ENCODE data around the gene MLLT1. TPM values are rescaled to one million over a fixed set of nuclear protein-coding genes. Genes with fewer than 3 reads are reported as not detected.
A peak's percentile ranks its signal among the peaks of the same experiment; 100 is the strongest.

MLLT1 gene
- total RNA-seq, 1 donor from 2014 or later = 5.6 TPM

DNA sequence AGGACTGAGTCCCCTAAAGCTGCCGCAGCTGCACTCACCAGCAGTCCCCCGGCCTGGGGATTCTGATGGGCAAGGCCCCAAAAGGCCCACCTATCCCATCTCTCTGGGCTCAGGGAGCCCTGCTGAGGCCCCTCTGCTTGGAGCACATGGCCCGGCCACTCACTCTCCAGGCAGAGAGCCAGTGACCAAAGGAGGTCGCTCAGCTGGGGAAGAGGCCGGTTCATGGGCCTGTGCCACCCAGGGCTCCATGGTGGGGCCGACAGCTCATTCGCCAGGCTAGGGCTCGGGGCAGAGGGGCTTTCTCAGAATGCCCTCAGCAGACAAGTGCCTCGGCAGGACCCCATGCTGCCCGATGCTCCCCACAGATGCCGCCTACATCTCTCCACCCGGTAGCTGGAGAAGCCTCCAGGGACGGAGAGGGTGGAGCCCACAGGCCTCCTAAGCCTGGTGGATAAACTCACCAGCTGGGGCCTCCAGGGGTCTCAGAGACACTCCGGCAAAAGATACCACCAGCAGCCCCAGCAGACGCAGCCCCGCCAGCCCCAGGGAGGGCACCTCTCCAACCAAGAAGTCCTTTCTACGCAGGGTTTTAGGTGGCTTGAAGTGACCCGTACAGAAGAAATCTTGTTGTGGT is 54.4 kb downstream of the MLLT1 start:
- H3K4me1 ChIP-seq = peaks cover 14% of the 10 kb centered on the region
- H3K79me2 ChIP-seq (ENCODE audit: low read depth) = peaks cover 30% of the 10 kb centered on the region
- Mint-ChIP-seq H3K27ac (no peak overlapping the region), H3K4me1 (peaks cover 22% of the 10 kb centered on the region), H3K36me3 (peaks cover 14% of the 10 kb centered on the region), H3K27me3 (ENCODE audit: insufficient read depth, low read depth) (peaks cover 5% of the 10 kb centered on the region), H3K9me3 (no peaks in the 10 kb centered on the region), H3K4me3 (no peak overlapping the region)
- no peak overlapping the region for H3K27ac ChIP-seq
- peaks cover 25% of the 10 kb centered on the region for H4K20me1 ChIP-seq (ENCODE audit: low read depth)
- H3K36me3 ChIP-seq = no peaks in the 10 kb centered on the region
- H3K9me3 ChIP-seq (ENCODE audit: low read depth) = no peaks in the 10 kb centered on the region
- H3K4me2 ChIP-seq = no peak overlapping the region
- H3K9ac ChIP-seq = no peak overlapping the region
- DNase-seq (ENCODE audit: low spot score) = no peak
- H3K27me3 ChIP-seq = no peaks in the 10 kb centered on the region
- TF ChIP-seq EZH2 (IDR thresholded peaks at IDR 0.05) (no peak), EZH2phosphoT487 (IDR thresholded peaks at IDR 0.05) (no peak), CTCF (IDR thresholded peaks at IDR 0.05) (no peak)
- no peak overlapping the region for H3K4me3 ChIP-seq
- no peaks in the 10 kb centered on the region for H3F3A ChIP-seq (ENCODE audit: low read depth)
- H2AFZ ChIP-seq (replicated peaks) = no peak overlapping the region

- Mint-ChIP-seq H3K4me3 (no peak overlapping the region), H3K27ac (no peak overlapping the region), H3K27me3 (ENCODE audit: insufficient read depth, low read depth) (peaks cover 5% of the 10 kb centered on the region), H3K9me3 (no peaks in the 10 kb centered on the region), H3K36me3 (peaks cover 9% of the 10 kb centered on the region), H3K4me1 (peaks cover 17% of the 10 kb centered on the region)
- no peaks in the 10 kb centered on the region for H3K36me3 ChIP-seq
- H3K9me3 ChIP-seq (ENCODE audit: low read depth) = no peaks in the 10 kb centered on the region
- H3F3A ChIP-seq (ENCODE audit: low read depth) = no peaks in the 10 kb centered on the region
- H3K4me3 ChIP-seq = no peak overlapping the region
- H3K9ac ChIP-seq = no peak overlapping the region
- peaks cover 14% of the 10 kb centered on the region for H3K4me1 ChIP-seq
- peaks cover 24% of the 10 kb centered on the region for H4K20me1 ChIP-seq (ENCODE audit: low read depth)
- no peak overlapping the region for H3K27ac ChIP-seq
- H3K4me2 ChIP-seq = no peak overlapping the region
- DNase-seq (ENCODE audit: low spot score) = no peak
- peaks cover 25% of the 10 kb centered on the region for H3K79me2 ChIP-seq (ENCODE audit: low read depth)
- H3K27me3 ChIP-seq = no peaks in the 10 kb centered on the region
- H2AFZ ChIP-seq (replicated peaks) = no peak overlapping the region
- no peak for TF ChIP-seq EZH2 (IDR thresholded peaks at IDR 0.05)
- no peak for TF ChIP-seq CTCF (IDR thresholded peaks at IDR 0.05)
- no peak for TF ChIP-seq EZH2phosphoT487 (IDR thresholded peaks at IDR 0.05)
Measured at GRCh38 chr19:6224308-6224675, 55.5 kb downstream of the MLLT1 start.

DNA sequence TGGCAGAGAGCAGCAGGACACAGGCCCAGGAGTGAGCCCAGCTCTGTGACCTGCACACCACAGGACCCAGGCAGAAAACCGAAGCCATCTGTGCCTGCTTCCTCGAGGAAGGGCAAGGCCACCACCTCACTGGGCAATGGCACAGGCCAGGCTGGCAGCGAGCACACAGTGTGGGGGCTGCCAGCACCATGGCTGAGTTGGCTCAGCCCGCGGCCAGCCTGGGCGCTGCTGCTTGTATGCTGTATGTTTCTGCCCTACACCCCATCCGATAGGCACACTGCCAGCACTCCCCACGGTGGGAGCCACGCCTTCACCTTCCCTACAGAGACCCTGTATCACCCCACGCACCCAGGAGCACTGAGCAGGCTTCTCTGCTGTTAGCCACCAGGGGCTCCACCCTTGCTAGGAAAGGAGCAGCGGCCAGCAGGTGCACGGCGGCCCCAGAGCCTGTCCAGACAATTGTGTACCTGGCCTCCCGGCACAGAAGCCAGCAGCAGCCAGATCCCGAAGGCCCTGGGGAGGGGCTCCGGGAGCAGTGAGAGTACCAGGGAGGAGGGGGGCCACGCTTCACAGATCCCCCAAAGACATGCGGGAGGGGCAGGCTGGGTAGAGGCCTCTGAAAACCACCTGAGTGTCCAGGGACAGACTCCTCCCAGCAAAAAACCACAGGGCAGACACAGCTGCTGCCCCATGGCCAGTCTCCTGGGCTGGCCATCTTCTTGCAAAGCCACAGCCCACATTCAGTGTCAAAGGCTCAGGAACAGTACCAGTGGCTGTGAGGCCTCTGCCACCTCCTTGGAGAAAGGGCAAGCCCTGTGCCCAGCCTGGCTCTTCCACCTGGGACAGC is 56.1 kb downstream of the MLLT1 start:
- peaks cover 9% of the 10 kb centered on the region for H3K36me3 Mint-ChIP-seq
- Histone ChIP-seq H2AFZ (replicated peaks) (no peak overlapping the region), H4K20me1 (ENCODE audit: low read depth) (peaks cover 22% of the 10 kb centered on the region), H3K4me2 (no peak overlapping the region), H3K36me3 (no peaks in the 10 kb centered on the region), H3K9me3 (ENCODE audit: low read depth) (no peaks in the 10 kb centered on the region), H3K9ac (no peak overlapping the region), H3K27ac (no peak overlapping the region), H3K4me1 (peaks cover 10% of the 10 kb centered on the region), H3K27me3 (no peaks in the 10 kb centered on the region), H3K4me3 (no peak overlapping the region), H3F3A (ENCODE audit: low read depth) (no peaks in the 10 kb centered on the region), H3K79me2 (ENCODE audit: low read depth) (peaks cover 21% of the 10 kb centered on the region)
- H3K4me1 Mint-ChIP-seq = peaks cover 12% of the 10 kb centered on the region
- H3K27me3 Mint-ChIP-seq (ENCODE audit: insufficient read depth, low read depth) = peaks cover 5% of the 10 kb centered on the region
- no peak for TF ChIP-seq EZH2phosphoT487 (IDR thresholded peaks at IDR 0.05)
- no peak for TF ChIP-seq EZH2 (IDR thresholded peaks at IDR 0.05)
- TF ChIP-seq CTCF (IDR thresholded peaks at IDR 0.05) = no peak
- no peak overlapping the region for H3K4me3 Mint-ChIP-seq
- peak overlapping the region; percentile 78 for H3K27ac Mint-ChIP-seq
- DNase-seq (ENCODE audit: low spot score) = no peak
- H3K9me3 Mint-ChIP-seq = no peaks in the 10 kb centered on the region
